Panc1 (cell line): ENCODE data around the gene KRT85. TPM values are rescaled to one million over a fixed set of nuclear protein-coding genes. Genes with fewer than 3 reads are reported as not detected.
"Not testable (repeated sequence)": the region's sequence is repeated elsewhere in the genome, so short reads cannot be mapped to it uniquely, and the experiment has no call there.

Experiments used
- ATAC-seq: fragments of 200-7000 bp; cut with Tn5 transposase; 2 replicates; pipeline ENCODE4 v1.9.1; 2020; ENCODE audit warnings: mild to moderate bottlenecking, moderate library complexity
- BruUV-seq: library from RNA; stranded (reverse); fragments of 400-500 nt; replicated peaks from 2 replicates; lab custom pipeline; 2021; lab: Mats Ljungman, UMichigan
- CTCF ChIA-PET: fragments of 300-600 bp; sonication (Branson Sonifier 250); formaldehyde crosslinking; loops from one replicate; lab custom pipeline; 2022; ENCODE audit warnings: antibody characterized with exemption; lab: Charles Lee
- POLR2A ChIA-PET: fragments of 300-600 bp; sonication (Branson Sonifier 250); formaldehyde crosslinking; loops from one replicate; lab custom pipeline; 2022; ENCODE audit warnings: antibody characterized with exemption; lab: Charles Lee
- DNase-seq: peaks from one replicate; pipeline ENCODE4 v3.0.0-alpha.2; 2010; ENCODE audit warnings: low read depth, low spot score
- H3K27ac ChIP-seq: 2 replicates; pipeline ENCODE4 v1.5.1; 2011; ENCODE audit warnings: mild to moderate bottlenecking, low read length, inconsistent platforms
- H3K27me3 ChIP-seq: fragments of 200-500 bp; sonication (Bioruptor generic); 2 replicates; pipeline ENCODE4 v1.6.0; 2014; ENCODE audit warnings: low read length, inconsistent platforms; ENCODE audit not compliant: control insufficient read depth, insufficient read depth
- H3K36me3 ChIP-seq: fragments of 200-500 bp; sonication (Bioruptor generic); 2 replicates; pipeline ENCODE4 v1.5.1; 2014; ENCODE audit warnings: inconsistent platforms, mild to moderate bottlenecking, low read length, moderate library complexity; ENCODE audit not compliant: control insufficient read depth, insufficient read depth
- H3K4me1 ChIP-seq: 2 replicates; pipeline ENCODE4 v1.5.1; 2011; ENCODE audit warnings: inconsistent platforms, mild to moderate bottlenecking, low read length, moderate library complexity; ENCODE audit not compliant: control insufficient read depth, insufficient read depth
- H3K4me3 ChIP-seq, 2 experiments: 2 replicates each; pipeline ENCODE4 v1.5.1; 2011 to 2012; ENCODE audit warnings: low read depth in 2 of 2, low read length in 2 of 2, mild to moderate bottlenecking in 2 of 2, inconsistent platforms in 1 of 2, moderate library complexity in 1 of 2
- H3K9me3 ChIP-seq: fragments of 200-500 bp; sonication (Bioruptor generic); 2 replicates; pipeline ENCODE4 v1.5.1; 2014; ENCODE audit warnings: low read depth, mild to moderate bottlenecking, inconsistent platforms, low read length, moderate library complexity; ENCODE audit not compliant: control insufficient read depth, insufficient read depth
- CTCF ChIP-seq: fragments of 450-650 bp; IDR thresholded peaks from 2 replicates; pipeline ENCODE4 v1.5.1; 2017; ENCODE audit warnings: mild to moderate bottlenecking
- POLR2AphosphoS5 ChIP-seq: IDR thresholded peaks from 2 replicates; pipeline ENCODE4 v1.6.1; 2012; ENCODE audit warnings: mild to moderate bottlenecking, low read depth, low read length, moderate library complexity
- REST ChIP-seq, 2 experiments: IDR thresholded peaks; 2 replicates each; pipeline ENCODE4 v1.6.1; 2011 to 2012; ENCODE audit warnings: low read depth in 2 of 2, control low read depth in 1 of 2, low read length in 1 of 2, mild to moderate bottlenecking in 1 of 2, moderate library complexity in 1 of 2; ENCODE audit not compliant: insufficient read depth in 1 of 2
- SIN3A ChIP-seq: IDR thresholded peaks from 2 replicates; pipeline ENCODE4 v1.6.1; 2012; ENCODE audit warnings: low read depth, mild to moderate bottlenecking, low read length, moderate library complexity, borderline replicate concordance; ENCODE audit not compliant: insufficient read depth
- TCF7L2 ChIP-seq: IDR thresholded peaks from 2 replicates; pipeline ENCODE4 v1.6.1; 2011; ENCODE audit warnings: mild to moderate bottlenecking, low read depth, low read length, inconsistent platforms
- in situ Hi-C: cut with HindIII; loops from 2 replicates; pipeline ENCODE4 v1.10.0; 2016; ENCODE audit warnings: low sequenced_read_pairs, low pct_unique_long_range_greater_than_20kb
- intact Hi-C: fragments of 100-400 bp; cut with micrococcal nuclease; formaldehyde crosslinking; loops from one replicate; pipeline ENCODE4 v1.10.0; 2022; ENCODE audit not compliant: unreplicated experiment
- total RNA-seq: library from RNA; stranded (reverse); gene quantifications from one replicate; pipeline ENCODE4 v1.2.1, GENCODE V29; 2021; ENCODE audit not compliant: unreplicated experiment

KRT85 gene
- total RNA-seq, 1 experiment from 2014 or later = not detected

- H3K27ac ChIP-seq, H3K36me3 ChIP-seq, in situ Hi-C loops, H3K4me1 ChIP-seq, ATAC-seq, POLR2A ChIA-PET, H3K27me3 ChIP-seq, intact Hi-C loops, H3K4me3 ChIP-seq, DNase-seq, H3K9me3 ChIP-seq, BruUV-seq: not testable (repeated sequence)
- CTCF ChIA-PET = interaction anchor here (0.6 to 1.0 kb wide), 2 partner anchors 32 to 78 kb away, joined by 3 to 4 read pairs; no protein-coding TSS in a partner anchor
- TF ChIP-seq CTCF = peak; percentile 76
These were observed 51.6 kb downstream of the KRT85 start for GRCh38 chr12:52315721-52316120.

GRCh38 chr12:52314511-52314910, 52.8 kb downstream of the KRT85 start:
- BruUV-seq = no TSS peak
- ChIA-PET CTCF (interaction anchor here (0.7 kb wide), 1 partner anchor 171 kb away, joined by 3 read pairs; no protein-coding TSS in a partner anchor), POLR2A (no interaction called here)
- no peaks in the 10 kb centered on the region for H3K36me3 ChIP-seq
- no peaks in the 10 kb centered on the region for H3K9me3 ChIP-seq
- no peak overlapping the region for H3K4me3 ChIP-seq
- no peak overlapping the region for H3K27ac ChIP-seq
- no peaks in the 10 kb centered on the region for H3K27me3 ChIP-seq
- DNase-seq (no peak), ATAC-seq (no peak)
- TF ChIP-seq CTCF = no peak
- TF ChIP-seq SIN3A = no peak
- TF ChIP-seq POLR2AphosphoS5 = no peak
- no peak for TF ChIP-seq REST (IDR thresholded peaks at IDR 0.05; ENCODE audit: insufficient read depth in 1 of 2, low read depth in 2 of 2, low read length in 1 of 2)
- no peak for TF ChIP-seq TCF7L2
- in situ Hi-C loops = no loop called here
- no peaks in the 10 kb centered on the region for H3K4me1 ChIP-seq
- intact Hi-C loops = no loop called here
